Astrocyte (in vitro differentiated cells and primary cell): ENCODE data around the gene CD52.

Source experiments
- EZH2 ChIP-seq: IDR thresholded peaks from 2 replicates; pipeline ENCODE4 v1.6.1; 2012; ENCODE audit warnings: mild to moderate bottlenecking, low read length, inconsistent platforms; ENCODE audit not compliant: insufficient read depth
- TF ChIP-seq, protein P1 (sequence below): IDR thresholded peaks from 2 replicates; pipeline ENCODE4 v1.5.1; 2011; ENCODE audit warnings: low read depth, mild to moderate bottlenecking, inconsistent platforms, low read length, moderate library complexity; ENCODE audit not compliant: insufficient read depth

GRCh38 chr1:26281971-26282370, 35.8 kb upstream of the CD52 start:
- TF ChIP-seq, protein P1, sequence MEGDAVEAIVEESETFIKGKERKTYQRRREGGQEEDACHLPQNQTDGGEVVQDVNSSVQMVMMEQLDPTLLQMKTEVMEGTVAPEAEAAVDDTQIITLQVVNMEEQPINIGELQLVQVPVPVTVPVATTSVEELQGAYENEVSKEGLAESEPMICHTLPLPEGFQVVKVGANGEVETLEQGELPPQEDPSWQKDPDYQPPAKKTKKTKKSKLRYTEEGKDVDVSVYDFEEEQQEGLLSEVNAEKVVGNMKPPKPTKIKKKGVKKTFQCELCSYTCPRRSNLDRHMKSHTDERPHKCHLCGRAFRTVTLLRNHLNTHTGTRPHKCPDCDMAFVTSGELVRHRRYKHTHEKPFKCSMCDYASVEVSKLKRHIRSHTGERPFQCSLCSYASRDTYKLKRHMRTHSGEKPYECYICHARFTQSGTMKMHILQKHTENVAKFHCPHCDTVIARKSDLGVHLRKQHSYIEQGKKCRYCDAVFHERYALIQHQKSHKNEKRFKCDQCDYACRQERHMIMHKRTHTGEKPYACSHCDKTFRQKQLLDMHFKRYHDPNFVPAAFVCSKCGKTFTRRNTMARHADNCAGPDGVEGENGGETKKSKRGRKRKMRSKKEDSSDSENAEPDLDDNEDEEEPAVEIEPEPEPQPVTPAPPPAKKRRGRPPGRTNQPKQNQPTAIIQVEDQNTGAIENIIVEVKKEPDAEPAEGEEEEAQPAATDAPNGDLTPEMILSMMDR, result no peak
- no peak for TF ChIP-seq EZH2
